GM13977 (cell line): ENCODE measurements around the gene RHCG.

Experiments used
- DNase-seq: peaks from one replicate; pipeline ENCODE4 v3.0.0; 2012; ENCODE audit warnings: low spot score
- CTCF ChIP-seq: IDR thresholded peaks from 2 replicates; pipeline ENCODE4 v1.5.1; 2012; ENCODE audit warnings: mild to moderate bottlenecking, control low read depth; ENCODE audit not compliant: insufficient read depth; ENCODE audit errors: extremely low read depth, missing control alignments
- in situ Hi-C: fragments of 300-500 bp; cut with MboI; formaldehyde crosslinking; loops from one replicate; pipeline ENCODE4 v1.12.0; 2022; ENCODE audit warnings: low sequenced_read_pairs, low pct_unique_long_range_greater_than_20kb, mixed read lengths, inconsistent platforms; ENCODE audit not compliant: unreplicated experiment

RHCG gene

GRCh38 chr15:89496155-89497098 lies at the start of gene RHCG:
TSS of gene RHCG (minus strand) at chr15:89496583. CDS start at chr15:89496544, 39 bp downstream.
- TF ChIP-seq CTCF: peak; percentile 40
- in situ Hi-C loops: no loop called here
- peak; percentile 58 for DNase-seq

DNA sequence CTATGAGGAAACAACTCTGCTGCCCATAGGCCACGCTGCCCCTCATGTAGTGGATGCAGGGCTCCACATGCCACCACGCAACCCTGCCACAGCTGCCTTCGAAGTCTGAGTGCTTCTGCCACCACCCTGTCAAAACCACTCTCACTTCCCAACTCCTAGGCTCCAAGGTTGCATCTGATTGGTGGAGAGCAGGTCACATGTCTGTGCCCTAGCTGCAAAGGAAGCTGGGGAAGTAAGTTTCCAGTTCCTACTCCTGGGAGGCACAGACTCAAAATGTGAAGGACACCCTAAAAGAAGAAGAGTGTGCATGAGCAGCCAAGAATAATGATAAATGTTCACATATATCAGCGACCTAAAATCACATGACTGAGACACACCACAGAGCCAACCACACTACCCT lies 47.0 kb upstream of the RHCG start:
- no peak for TF ChIP-seq CTCF
- in situ Hi-C loops: no loop called here

DNA sequence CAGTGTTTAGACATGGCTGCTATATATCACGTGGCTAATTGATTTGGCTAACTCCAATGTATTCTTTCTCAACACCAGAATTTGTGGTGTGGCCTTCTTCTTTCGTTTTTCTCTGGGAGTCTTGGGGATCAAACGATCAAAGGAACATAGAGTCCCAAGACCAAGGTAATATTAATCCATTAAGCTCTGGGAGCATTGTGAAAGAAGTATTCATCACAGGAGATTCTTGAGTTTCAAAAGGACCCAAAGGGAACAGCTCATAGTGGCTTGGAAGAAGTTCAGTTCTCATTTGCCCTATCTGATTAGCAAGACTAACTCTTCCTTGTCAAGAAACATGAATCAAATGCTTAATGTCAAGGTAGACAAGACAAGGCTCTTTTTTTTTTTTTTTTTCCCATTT lies 46.0 kb upstream of the RHCG start:
- TF ChIP-seq CTCF: no peak
- DNase-seq: no peak
- in situ Hi-C loops: no loop called here

More for the DNA sequence above, 47.0 kb upstream of the RHCG start:
- no peak for DNase-seq

DNA sequence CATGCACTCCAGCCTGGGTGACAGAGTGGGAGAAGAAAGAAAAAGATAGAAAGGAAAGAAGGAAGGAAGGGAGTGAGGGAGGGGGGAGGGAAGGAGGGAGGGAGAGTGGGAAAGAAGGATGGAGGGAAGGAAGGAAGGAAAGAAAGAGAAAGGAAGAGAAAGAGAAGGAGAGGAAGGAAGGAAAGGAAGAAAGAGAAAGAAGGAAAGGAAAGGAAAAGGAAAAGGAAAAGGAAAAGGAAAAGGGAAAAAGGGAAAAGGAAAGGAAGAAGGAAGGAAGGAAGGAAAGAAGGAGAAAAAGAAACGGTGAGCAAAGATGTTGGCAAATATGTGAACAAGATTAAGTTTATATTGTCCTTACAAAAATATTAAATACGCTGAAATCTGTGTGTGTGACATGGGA lies 42.6 kb upstream of the RHCG start:
- in situ Hi-C loops: no loop called here
- TF ChIP-seq CTCF: no peak
- DNase-seq: no peak

- DNase-seq: no peak
- no peak for TF ChIP-seq CTCF
- in situ Hi-C loops: no loop called here
Observed at GRCh38 chr15:89533861-89534544, 37.6 kb upstream of the RHCG start.

DNA sequence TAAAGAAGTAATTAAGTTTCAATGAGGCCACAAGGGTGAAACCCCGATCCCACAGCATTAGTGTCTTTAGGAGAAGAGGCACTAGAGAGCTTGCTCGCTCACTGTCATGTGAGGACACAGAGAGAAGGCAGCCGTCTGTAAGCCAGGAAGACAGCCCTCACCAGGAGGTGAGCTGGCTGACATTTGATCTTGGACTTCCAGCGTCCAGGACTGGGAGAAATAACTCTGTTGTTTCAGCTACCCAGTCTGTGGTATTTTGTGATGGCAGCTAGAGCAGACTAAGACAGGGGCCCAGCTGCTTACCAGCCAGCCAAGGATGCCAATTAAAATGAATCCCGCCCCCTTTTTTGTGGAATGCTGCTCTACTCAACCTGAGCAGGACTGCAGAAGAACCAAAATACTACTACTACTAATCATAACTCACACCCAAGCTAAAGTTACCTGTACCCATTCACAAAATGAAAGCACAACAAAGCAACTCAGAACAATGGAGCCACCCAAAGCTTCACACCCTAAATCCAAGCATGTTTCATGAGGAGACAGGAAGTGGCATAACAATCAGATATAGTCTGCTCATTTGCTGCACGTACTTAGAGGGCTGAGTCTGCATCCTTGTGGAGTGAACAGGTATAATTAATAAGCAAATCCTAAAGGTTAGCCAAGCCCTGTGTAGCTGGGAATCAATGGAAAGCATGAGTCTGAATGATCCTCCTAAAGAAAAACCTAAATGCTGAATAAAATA lies 35.6 kb upstream of the RHCG start:
- no peak for DNase-seq
- in situ Hi-C loops: no loop called here
- TF ChIP-seq CTCF: no peak
